Prostate gland (tissue), 2 donors: ENCODE data around the gene SKAP1.

ENCODE experiments used
- POLR2AphosphoS5 ChIP-seq: sonication (generic); formaldehyde crosslinking; IDR thresholded peaks from one replicate; pipeline ENCODE4 v1.6.1; 2017; ENCODE audit warnings: antibody characterized with exemption
- TF ChIP-seq, protein P1 (sequence below), 4 experiments: fragments of 200-600 bp in 2 of 4; fragments of 450-650 bp in 2 of 4; sonication (generic) in 2 of 4; IDR thresholded peaks; 1 replicate in 3 of 4; 2 replicates in 1 of 4; pipeline ENCODE4 v1.5.1; 2016 to 2019; ENCODE audit warnings: antibody characterized with exemption in 4 of 4, mild to moderate bottlenecking in 2 of 4, moderate library complexity in 2 of 4

DNA sequence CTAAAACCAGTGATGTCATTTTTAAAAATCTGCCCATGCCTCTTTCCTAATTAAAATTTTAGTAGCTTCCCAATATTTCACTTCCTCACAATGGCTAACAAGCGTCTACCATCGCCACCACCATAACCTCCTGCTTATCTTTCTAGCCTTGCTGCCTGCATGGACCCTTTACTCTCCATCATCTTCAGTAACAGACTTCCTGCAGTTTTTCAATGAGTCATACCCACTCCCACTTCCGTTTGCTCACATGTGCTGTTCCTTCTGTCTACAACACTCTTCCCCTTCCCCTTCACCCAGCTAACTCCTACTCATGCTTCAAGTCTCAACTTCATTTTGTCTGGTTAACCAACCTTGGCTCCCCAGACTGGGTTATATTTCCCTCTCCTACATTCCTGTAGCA is 12.8 kb upstream of the SKAP1 start:
- TF ChIP-seq, protein P1, sequence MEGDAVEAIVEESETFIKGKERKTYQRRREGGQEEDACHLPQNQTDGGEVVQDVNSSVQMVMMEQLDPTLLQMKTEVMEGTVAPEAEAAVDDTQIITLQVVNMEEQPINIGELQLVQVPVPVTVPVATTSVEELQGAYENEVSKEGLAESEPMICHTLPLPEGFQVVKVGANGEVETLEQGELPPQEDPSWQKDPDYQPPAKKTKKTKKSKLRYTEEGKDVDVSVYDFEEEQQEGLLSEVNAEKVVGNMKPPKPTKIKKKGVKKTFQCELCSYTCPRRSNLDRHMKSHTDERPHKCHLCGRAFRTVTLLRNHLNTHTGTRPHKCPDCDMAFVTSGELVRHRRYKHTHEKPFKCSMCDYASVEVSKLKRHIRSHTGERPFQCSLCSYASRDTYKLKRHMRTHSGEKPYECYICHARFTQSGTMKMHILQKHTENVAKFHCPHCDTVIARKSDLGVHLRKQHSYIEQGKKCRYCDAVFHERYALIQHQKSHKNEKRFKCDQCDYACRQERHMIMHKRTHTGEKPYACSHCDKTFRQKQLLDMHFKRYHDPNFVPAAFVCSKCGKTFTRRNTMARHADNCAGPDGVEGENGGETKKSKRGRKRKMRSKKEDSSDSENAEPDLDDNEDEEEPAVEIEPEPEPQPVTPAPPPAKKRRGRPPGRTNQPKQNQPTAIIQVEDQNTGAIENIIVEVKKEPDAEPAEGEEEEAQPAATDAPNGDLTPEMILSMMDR (IDR thresholded peaks at IDR 0.05): no peak
- TF ChIP-seq POLR2AphosphoS5: no peak
